Thyroid gland (tissue), 4 donors: ENCODE results near the gene FNDC3B.

Source experiments
- POLR2A ChIP-seq, 2 donors: fragments of 450-650 bp; IDR thresholded peaks; one replicate each; pipeline ENCODE4 v1.6.1; 2017; ENCODE audit warnings: antibody characterized with exemption in 2 of 2, mild to moderate bottlenecking in 2 of 2, moderate library complexity in 1 of 2
- TF ChIP-seq, protein P1 (sequence below), 6 experiments: fragments of 200-600 bp in 3 of 6; fragments of 450-650 bp in 3 of 6; sonication (generic) in 3 of 6; IDR thresholded peaks; one replicate each; pipeline ENCODE4 v1.5.1; 2016 to 2019; ENCODE audit warnings: antibody characterized with exemption in 6 of 6, mild to moderate bottlenecking in 2 of 6, inconsistent platforms in 1 of 6, moderate library complexity in 1 of 6

DNA sequence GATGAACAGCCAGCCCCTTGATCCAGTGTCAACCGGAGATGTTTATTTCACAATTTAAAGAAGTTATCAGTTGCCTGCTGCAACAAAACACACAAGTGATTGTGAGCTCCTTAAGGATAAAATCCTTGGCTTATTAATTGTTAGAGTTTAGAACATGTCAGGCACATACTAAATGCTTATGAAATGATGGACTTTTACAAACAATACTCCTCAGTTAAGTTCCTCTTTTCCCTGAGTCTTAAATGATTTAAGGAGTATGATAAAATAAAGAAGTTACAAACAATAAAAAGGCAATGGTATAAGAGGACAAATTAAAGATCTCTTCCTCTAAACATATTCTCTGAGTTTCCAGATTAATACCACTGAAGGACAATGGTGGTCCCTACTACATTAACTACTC is 403.2 kb downstream of the FNDC3B start:
- TF ChIP-seq, protein P1, sequence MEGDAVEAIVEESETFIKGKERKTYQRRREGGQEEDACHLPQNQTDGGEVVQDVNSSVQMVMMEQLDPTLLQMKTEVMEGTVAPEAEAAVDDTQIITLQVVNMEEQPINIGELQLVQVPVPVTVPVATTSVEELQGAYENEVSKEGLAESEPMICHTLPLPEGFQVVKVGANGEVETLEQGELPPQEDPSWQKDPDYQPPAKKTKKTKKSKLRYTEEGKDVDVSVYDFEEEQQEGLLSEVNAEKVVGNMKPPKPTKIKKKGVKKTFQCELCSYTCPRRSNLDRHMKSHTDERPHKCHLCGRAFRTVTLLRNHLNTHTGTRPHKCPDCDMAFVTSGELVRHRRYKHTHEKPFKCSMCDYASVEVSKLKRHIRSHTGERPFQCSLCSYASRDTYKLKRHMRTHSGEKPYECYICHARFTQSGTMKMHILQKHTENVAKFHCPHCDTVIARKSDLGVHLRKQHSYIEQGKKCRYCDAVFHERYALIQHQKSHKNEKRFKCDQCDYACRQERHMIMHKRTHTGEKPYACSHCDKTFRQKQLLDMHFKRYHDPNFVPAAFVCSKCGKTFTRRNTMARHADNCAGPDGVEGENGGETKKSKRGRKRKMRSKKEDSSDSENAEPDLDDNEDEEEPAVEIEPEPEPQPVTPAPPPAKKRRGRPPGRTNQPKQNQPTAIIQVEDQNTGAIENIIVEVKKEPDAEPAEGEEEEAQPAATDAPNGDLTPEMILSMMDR (IDR thresholded peaks at IDR 0.05), result no peak
- TF ChIP-seq POLR2A (IDR thresholded peaks at IDR 0.05), result no peak
